ENCODE measurements around the gene CDK10.
"Not testable (repeated sequence)": the region's sequence is repeated elsewhere in the genome, so short reads cannot be mapped to it uniquely, and the experiment has no call there.

Gene CDK10

DNA sequence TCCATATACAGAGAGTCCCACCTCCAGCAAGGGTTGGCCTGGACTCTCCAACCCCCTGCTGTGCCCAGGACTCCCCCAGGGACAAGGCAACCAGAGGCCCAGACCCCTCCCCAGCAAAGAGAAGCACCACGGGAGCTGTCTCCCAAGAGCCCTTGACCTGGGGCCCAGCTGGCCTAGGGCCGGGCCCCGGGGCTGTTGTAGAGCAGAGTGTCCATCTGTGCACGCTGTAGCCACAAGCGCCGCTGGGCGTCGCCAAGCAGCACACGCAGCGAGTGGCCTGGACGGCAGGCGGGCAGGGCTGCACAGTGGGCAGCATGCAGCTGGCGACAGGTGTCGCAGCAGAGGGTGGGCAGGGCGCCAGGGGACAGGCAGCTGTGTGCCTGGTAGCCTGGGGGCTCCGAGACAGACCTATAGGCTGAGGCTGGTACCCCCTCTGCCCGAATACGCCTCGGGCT lies 10.7 kb downstream of the CDK10 start:
- DNase-seq, result no peak

DNA sequence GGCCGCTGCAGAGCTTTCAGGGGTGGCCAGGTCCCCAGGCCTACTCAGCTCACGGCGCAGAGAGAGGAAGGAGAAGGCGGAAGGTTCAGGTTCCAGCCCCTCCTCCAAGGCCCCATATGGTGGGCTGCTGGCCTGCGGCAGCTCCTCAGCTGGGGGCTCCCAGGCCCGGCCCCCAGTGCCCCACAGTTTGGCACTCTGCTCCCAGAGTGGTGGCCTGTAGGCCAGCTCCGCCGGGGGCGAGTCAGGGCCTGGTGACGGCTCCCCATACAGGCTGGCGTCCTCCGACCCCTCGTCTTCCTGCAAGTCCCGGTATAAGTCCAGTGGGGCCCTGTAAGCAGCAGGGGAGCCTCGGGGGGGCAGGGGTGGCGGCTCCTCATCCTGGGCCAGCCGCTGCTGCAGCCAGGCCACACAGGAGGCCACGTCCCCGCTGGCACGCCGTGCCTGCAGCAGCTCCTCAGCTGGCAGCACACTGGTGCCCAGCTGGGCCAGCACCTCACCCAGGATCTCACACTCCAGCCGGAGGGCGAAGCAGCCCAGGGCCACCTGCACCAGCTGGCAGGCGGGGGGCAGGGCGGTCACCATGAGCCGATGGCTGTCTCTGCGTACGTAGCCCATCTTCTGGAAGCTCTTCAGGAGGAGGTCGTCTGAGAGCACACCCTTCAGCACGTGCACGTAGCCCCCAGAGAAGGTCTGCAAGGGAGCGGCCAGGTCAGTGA lies 11.3 kb downstream of the CDK10 start:
- no peak for DNase-seq

DNA sequence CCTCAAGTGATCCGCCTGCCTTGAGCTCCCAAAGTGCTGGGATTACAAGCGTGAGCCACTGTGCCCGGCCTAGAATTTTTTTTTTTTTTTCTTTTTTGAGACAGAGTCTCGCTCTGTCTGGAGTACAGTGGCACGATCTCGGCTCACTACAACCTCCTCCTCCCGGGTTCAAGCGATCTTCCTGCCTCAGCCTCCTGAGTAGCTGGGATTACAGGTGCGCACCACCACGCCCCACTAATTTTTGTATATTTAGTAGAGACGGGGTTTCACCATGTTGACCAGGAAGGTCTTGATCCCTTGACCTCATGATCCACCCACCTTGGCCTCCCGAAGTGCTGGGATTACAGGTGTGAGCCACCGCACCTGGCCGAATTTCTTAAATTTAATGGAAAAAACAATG lies 12.2 kb downstream of the CDK10 start:
- DNase-seq, result not testable (repeated sequence)

DNA sequence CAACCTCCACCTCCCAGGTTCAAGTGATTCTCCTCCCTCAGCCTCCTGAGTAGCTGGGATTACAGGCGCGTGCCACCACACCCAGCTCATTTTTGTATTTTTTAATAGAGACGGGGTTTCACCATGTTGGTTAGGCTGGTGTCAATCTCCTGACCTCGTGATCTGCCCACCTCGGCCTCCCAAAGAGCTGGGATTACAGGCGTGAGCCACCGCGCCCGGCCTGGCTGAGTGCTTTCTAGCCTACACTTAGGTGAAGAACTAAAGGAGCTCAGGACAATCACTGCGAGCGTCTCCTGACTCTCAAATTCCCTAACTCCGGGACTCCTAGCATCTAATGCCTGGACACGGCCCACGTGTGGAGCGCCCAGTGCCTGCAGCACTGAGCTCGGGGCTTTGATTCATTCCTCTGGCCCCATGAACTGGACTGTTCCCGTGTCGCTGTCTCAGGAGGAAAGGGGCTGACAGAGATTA lies 13.2 kb downstream of the CDK10 start:
- DNase-seq, result not testable (repeated sequence)

DNA sequence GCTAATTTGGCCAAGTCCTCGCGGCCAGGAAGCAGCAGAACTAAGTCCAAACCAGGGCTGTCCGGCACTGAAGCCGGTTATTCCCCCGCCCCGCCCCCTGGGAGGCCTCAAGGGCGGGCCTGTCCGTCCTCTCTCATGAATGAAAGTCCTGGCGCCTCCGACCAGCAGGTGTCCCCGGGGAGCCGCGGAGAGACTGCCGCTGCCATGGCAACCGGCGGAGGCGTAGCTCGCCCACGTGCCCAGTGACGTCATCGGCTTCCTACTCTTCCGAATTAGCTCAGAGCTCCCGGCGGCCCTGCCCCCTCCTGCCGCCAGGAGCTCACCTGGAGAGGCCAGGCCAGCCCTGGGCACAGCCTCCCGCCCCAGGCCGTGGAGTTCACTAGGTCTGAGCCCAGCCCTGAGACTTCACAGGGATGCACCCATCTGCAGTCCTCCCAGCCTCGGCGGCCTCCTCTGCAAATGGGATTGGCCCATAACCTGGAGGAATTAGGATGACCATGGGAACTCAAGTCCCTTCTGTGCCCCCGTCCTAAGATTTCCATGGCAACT lies 13.7 kb downstream of the CDK10 start:
- peak; percentile 89 for DNase-seq

DNA sequence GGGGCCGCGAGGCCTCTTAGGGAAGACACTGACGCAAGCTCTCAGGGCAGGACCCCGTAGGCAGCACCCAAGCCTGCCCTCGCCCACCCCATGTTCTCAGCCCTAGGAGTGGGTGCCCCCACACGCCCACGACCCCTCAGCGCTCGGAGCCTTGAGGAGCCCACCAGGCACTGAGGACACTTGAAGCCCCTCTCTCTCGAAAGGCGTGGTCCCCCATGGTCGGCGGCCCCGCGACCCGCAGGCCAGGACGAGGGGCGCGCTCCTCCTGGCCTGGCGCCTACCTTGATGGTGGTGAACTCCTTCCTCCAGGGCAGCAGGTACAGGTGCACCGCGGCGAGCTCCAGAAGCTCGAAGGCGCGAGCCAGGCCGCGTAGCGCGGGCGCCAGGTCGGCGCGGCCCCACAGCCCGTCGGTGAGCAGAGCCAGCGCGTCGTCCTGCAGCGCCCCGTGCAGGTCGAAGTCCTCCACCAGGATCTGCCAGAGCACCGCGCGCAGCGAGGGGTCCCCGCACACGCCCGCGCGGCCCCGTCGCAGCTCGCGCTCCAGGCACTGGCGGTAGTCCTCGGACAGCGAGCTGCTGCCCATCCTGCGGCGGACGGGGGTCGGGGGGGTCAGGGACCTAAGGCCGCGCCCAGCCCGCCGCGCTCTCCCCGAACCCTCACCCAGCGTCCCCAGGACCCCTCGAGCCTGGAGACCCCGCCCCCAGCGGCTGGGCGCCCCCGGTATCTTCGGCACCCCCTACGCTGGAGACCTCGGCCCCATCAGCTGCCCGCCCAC lies 14.3 kb downstream of the CDK10 start:
- DNase-seq, result peak; percentile 51

DNA sequence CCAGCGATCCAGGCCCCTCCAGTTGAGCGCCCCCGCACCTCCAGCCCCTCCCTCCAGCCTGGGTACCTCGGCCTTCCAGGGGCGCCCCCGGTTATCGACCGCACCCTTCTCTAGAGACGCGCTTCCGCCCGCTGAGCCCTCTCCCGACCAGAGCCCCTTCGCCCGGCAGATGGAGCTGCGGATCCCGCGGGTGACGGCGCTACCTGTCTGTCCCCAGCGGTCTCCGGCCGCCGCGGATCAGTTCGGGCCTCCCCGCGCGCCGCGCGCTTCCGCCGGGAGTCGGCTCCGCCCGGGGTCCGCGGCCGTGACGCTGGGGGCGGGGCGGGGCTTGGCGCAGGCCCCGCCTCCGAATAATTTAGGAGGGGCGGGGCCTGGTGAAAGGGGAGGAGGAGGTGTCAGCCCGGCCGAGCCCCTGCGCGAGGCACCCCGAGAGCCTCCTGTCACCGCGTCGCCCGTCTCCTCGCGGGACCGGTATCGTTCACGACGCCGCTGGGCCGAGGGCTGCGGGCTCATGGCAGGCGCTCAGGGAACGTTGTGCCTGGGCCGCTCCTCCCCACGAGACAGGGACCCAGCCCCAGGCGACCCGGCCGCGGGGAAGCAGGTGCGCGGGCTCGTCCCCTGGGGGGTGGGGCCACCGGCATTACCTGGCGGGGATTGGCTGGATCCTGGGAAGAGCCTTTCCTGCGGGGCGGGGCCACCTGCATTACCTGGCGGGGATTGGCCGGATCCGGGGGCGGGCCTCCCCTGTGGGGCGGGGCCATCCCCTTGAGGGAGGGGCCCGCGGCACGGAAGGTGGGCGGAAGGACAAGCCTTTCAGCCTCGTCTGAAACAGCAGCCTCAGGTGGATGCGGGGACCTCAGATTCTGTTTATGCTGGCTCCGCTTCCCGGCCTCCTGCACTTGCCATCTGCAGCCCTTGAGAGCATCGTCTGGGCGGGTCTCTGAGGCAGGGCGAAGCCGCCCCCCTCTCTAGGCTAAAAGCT lies 15.2 kb downstream of the CDK10 start, which contains the start of gene SPATA2L:
Gene SPATA2L, minus strand, starts transcription at position 281 of the 982 bp plus-strand sequence. CDS start 473 bp downstream, outside the sequence.
- DNase-seq, result peak; percentile 97

DNA sequence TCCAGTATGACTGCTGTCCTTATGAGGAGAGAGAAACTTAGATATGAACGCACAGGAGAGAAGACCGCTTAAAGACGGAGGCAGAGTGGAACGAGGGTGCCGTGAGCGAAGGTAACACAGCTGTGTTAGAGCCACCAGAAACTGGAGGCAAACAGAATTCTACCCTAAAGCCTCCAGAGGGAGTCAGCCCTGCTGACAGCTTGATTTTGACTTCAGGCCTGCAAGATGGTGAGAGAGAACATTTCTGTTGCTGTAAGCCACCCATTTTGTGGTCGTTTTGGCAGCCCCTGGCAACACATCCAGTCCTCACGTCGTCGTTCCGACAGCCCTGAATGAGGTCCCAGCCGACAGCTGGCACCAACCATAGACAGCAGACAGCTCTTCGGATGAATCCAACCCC lies 17.8 kb downstream of the CDK10 start:
- DNase-seq, result no peak

DNA sequence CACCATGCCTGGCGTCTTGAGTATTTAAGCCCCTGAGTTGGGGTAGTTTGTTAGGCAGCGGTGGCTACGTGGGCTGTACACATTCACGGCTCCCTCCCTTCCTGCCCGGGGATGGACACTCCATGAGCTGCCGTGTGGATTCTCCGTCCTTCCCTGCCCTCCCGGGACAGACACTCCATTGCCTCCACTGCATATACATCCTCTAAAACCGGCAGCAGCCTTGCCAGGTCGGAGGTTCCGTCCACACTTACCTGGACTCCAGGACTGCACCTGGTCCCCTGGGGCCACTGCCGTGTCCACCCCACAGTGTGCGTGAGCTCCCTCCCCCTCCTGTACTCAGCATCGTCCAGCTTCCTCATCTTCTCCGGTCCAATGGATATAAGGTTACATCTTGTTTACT lies 18.5 kb downstream of the CDK10 start:
- DNase-seq, result no peak

DNA sequence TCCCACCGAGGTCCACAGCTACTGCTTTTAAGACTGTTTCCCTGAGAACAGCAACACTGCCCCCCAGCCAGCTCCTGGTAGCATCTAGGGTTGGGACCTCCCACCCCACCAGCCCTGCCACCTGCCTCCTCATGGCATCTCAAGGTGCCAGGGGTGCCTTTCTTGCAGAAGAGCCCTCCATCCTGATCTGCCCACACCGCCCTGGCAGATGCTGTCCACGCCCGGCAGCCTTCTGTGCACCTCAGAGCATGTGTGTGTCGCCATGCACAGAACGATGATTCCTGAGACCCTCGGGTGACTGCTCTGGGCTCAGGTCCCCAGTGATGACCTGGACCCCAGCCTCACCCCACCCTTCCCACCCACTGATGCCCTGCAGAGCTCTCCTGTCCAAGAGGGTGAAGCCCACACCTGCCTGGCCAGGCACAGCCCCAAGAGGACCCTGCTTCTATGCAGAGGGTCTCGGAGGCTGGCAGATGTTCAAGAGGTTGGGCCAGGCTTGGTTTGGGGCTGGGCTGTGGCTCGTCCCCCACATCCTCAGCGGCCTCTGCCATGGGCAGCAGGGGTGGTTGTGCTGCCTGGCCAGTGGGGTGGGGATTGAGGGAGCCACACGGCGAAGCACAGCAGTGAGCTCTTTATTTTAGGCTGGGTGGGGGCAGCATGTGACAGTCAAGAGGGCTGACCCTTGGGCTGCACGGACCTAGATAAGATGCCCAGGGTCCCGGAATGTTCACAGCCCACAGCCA lies 20.2 kb downstream of the CDK10 start:
- no peak for DNase-seq

DNA sequence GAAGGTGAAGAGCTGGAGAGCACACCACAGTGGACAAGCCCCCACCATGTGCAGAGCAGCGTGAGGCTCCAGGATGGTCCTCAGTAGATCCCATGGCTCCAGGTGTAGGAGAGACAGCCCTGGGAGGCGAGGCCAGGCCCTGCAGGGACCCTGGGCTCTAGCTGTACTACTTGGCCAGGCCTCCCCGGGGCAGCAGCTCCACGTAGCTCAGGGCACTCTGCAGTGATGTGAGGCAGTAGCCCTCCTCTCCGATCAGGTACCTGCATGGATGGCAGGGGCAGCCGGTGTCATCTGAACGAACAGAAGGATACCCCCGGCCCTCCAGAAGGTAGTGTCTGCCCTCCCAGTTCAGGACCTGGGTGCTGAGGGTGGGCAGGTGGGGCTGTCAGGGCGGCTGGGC lies 21.2 kb downstream of the CDK10 start:
- no peak for DNase-seq

DNA sequence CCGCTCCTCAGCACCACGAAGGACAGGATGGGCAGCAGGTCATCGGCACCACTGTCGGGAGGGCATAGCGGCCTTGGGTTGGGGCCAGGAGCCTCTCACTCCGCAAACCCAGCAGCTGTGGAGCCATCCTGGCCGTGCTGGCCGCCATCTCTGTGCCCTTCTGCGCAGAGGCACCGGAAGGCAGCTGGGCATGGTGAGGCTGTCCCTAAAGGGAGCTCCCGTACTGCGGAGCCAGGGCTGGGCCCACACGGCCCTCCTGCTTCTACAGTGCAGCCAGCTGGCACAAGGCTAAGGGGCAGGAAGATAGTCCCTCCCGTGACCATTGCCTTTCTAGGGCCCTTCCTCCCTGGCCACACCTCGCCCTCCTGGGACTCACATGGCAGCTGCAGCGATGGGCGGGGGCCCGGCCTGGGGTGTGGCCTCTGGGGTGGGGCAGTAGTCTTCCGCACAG lies 22.0 kb downstream of the CDK10 start:
- no peak for DNase-seq

DNA sequence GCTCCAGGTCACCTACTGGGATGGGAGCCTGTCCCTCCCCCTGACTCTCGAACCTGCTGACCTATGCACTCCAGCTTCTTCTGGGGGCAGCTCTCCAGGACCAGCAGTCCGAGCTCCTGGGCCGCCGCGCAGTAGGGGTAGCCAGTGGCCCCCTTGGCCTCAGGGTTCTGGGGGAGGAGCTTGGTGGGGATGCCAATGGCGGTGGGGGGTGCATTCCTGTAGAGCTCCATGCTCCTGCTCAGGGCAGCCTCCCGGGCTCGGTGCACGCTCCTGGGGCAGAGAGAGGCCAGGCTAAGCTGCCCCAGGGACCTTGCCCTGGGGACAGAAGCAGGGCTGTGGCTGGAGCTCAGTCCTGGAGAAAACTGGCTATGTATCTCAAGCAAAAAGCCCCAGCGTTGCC lies 22.7 kb downstream of the CDK10 start:
- DNase-seq, result no peak

DNA sequence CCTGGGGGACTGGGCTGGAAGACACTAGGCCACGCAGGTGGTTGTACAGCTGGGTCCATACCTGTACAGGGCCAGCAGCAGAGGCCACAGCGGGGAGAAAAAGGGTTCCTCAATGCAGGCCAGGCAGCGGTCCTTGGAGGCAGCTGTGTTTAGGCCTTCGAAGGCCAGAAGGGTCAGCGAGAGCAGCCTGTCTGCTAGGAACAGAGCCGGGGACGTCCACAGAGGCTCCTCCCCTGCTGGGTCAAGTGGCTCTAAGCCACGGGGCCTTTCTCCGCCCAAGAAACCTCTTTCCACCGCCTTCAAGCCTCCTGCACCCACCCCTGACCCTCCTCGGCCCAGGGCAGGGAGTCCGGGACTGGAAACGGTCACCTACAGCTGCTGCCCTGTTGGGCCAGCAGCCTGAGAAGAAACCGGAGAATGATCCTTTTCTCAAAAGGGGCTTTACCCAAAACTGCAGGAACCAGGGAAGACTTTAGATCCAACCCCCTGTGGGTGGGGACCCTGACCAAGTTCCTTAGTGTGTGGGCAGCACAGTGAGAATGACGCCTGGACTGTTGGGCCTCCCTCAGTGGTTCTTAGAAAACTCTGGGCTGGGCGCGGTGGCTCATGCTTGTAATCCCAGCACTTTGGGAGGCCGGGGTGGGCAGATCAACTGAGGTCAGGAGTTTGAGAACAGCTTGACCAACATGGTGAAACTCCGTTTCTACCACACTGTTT lies 23.4 kb downstream of the CDK10 start:
- DNase-seq, result no peak

DNA sequence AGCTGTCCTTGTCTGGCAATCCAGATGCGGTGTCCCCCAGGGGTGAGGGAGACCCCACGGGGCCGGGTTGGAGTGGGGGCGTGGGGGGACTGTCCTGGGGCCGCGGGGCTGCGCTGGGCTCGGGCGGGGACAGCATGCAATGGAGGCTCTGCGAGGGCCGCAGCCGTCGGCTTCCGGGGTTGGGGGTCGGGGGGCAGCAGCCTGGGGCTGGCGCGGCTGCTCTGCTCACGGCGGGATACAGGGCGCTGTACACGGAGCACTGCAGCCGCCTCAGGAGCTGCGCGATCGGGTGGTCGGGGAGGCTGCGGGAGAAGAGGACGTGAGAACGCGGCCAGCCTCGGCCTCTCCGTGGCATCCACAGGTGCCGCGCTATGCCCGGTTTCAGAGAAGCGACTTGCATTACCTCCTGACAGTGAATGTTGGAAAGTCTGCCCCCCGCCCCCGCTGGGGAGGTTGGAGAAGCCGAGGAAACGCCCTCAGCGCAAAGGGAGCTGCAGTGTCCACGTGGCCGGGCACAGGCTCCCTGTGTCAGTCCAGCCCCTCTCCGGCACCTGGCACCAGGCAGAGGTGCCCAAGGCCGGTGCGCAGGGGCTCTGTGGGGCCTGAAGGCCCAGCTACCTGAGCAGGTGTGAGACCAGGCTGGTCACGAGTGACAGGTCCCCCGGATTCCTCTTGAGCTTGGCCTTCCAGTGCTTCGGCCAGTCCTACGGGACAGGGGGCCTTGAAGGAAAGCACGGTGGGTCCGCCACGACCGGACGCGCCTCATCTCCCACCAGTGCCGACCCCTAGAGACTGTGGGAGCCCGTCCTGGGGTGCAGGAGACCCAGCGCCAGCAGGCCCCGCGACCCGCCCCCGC lies 24.4 kb downstream of the CDK10 start:
- no peak for DNase-seq

DNA sequence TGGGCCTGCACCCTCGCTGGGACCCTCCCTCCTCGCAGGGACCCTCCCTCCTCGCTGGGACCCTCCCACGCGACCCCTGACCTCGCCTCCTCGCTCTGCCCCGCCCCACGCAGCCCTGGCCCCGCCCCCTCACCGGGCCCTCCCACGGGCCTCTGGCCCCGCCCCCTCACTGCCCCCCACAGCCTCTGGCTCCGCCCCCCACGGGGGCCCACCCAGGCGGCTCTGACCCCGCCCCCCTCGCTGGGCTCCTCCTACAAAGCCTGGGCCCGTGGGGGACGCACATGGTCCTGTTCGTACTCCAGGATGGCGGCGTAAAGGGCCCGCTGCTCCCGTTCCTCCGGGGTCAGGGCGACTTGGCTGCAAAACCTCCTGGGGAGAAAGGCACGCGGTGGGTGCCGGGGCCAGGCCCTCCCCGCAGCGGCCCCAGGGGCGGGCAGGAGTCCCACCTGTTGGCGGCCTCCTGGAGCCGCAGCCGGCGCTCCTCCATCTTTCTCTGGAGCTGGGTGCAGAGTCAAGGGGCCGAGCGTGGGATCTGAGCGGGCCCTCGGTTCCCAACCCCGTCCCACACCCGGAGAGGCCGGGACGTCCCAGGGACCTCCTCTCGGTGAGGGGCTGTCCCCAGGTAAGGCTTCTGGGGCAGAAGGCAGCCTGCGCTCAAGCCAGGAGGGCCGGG lies 25.2 kb downstream of the CDK10 start:
- peak; percentile 41 for DNase-seq

DNA sequence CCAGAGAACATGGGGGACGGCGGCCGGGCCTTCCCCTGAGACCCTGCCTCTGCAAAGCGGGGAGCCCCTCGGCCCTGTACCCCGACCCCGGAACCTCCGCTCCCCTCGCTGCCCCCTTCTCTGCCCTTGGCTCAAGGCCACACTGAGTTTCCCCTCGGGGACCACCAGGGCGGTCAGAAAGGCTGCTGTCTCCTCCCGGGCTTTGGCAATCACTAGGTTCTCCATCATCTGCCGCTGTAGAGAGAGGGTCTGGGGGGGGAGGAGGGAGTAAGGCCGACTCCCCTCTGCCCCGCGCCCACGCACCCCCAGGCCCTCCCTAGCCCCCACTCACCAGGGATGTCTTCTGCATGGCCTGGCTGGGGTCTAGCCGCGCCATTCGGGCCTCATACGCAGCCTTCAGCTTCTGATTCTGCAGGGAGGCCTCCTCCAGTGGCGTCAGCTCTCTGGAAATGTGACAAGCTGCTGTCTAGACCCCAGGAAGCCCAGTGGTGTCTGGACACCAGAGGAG lies 25.8 kb downstream of the CDK10 start:
- DNase-seq, result no peak

DNA sequence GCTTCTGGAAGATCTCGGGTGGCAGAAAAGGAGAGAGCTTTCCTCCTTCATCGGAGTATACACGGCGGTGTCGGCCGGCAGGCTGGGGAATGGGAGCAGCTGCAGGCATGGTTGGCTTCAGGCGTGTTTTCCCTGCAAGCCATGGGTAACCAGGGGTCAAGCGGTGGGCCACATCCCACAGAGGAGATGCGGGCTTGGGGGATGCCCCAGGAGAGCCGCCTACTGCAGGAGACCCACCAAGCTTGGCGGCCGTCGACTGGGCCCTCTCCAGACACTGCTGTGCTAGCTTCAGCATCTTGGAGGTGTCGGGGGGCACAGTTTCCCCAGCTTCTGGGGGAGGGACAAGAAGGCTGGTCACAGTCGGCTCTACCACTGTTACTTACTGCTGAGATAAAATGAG lies 30.0 kb downstream of the CDK10 start:
- no peak for DNase-seq

Data from activated effector memory CD4-positive, alpha-beta T cell treated with Interleukin-2 at 50 U/mL for 16 hours (primary cell).